Muscle of arm (tissue), 12 donors: Measurements from ENCODE around the gene TAF7L. TPM values are rescaled to one million over a fixed set of nuclear protein-coding genes. Genes with fewer than 3 reads are reported as not detected.

Experiments used
- DNase-seq: peaks from one replicate; pipeline ENCODE4 v3.0.0-alpha.2; 2013
- polyA plus RNA-seq, 12 donors: library from polyadenylated mRNA; unstranded; fragments of 120-200 nt; gene quantifications; one replicate each; pipeline ENCODE4 v1.2.1, GENCODE V29; 2013; ENCODE audit not compliant: insufficient read length in 12 of 12

TAF7L gene
- polyA plus RNA-seq, 12 donors, result 0.09 to 0.41 (median 0.21) TPM; not detected in 3

DNA sequence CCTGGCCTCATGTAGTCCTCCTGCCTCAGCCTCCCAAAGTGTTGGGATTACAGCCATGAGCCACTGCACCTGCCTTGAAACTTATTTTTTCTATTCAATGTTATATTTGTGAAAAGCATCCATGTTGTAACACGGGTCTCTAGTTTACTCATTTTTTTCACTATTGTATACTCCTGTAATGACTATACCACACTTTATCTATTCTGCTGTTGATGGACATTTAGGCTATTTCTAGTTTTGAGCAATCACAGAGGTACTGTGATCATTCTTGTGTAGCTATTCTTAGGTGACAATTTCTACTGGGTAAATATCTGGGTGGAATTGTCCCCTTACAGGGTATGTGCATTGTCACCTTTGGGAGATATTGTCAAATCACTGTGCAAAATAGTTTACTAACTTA, 67.9 kb downstream of the TAF7L start:
- no peak for DNase-seq

DNA sequence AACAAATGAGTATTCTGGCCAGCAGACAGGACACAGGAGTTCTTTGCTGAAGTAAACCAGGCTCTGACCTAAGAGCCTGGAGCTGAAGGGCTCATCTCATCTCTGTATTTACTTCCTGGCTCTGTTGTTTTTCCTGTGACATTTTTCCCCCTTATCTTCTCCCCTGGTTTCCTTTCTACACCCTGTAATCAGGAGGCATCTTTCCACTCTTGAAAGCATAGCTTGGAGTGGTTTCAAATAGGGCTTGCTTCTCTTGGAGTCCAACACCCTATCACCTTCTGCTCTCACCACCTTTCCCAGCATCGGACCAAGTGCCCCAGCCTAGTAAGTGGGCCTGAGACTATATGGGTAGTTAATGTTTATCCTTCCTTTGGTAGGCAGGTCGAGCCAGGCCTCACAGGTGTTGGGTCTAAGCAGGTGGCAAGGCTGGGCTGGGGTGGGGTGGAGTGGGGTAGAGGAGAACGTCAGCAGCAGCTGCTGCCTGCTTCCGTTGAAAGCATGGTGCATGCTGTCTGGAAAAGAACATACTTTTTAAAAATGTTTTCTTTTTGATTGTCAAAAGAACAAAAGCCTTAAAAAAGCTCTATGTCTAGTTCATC, 70.4 kb downstream of the TAF7L start:
- DNase-seq, result no peak

DNA sequence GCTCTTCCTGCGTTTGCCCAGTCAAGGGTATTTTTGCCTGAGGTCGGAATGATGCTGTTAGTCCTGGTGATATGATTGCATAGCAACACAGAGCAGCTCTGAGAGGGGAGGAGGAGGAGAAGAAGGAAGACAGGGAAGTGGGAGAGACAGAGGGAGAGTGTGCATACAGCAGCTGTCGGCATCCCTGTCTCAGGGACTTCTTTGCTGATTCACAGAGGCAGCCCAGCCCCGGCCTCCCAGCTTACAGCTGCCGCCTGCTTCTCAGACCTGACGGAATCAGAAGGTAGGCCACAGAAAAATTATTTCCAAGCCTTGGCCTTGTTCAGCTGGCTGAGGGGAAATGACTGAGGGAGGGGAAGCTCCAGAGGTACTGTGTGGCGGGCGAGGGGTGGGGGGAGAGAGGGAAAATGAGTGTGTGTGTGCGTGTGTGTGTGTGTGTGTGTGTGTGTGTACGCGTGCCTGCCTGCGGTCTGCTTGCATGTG, 71.2 kb downstream of the TAF7L start:
- DNase-seq, result peak; percentile 27

DNA sequence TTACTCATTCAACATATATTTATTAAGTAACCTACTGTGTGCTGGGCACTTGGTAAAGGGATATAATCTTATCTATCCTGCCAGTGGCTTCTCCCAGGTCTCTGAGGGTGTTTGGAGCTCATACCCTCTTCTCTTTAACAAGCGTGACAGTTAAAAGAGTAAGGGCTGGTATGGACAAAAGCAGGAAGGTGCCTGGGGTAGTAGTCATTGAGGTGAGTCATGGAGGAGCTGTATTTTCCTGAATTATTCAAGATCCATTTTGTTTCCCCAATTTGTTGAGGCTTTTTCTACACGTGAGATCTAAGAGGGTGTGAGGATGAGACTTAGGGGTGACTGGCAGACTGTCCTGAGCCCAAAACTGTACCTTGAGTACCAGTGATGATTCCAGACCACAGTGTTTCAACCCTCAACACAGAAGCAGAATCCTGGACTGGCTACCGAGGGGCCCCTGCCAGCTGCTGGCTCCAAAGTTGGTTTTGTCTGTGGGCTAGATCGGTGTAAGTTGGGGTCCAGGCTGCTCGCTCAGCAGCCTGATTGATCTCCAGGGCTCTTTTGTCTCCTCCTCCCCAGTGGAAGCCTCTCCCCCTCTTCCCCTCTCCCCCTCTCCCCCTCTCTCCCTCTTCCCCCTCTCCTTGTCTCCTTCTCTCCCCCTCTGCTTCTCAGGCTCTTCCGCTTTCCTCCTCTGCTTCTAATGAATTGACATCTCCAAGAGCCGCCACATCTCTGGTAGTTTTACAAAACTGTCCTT, 71.8 kb downstream of the TAF7L start, which contains the start of gene DRP2:
DRP2 (plus strand) TSS at position 671 of the 748 bp plus-strand sequence. CDS start 11,862 bp downstream, outside the sequence.
- DNase-seq, result no peak

Other genes starting within 250 kb of the TAF7L start
- gene TRMT2B, start 239.2 kb downstream of the TAF7L start, polyA plus RNA-seq, result 1 to 10 TPM in 11 of 12 donors, not detected in 1; 6.7 to 9.6 (median 8.5) TPM
- gene TMEM35A, start 212.5 kb downstream of the TAF7L start, polyA plus RNA-seq, result 1 to 10 TPM in 11 of 12 donors, not detected in 1; 2.1 to 8.1 (median 2.5) TPM
- gene CENPI, start 193.1 kb downstream of the TAF7L start, polyA plus RNA-seq, result 1 to 10 TPM in 11 of 12 donors, not detected in 1; 2.9 to 7.7 (median 6.3) TPM
- 1 to 10 TPM in 10 of 12 donors, under 1 TPM in 1, not detected in 1; 0.89 to 5.5 (median 2.6) TPM for gene DRP2, start 71.5 kb downstream of the TAF7L start, polyA plus RNA-seq
- gene TIMM8A, start 57.4 kb upstream of the TAF7L start, polyA plus RNA-seq, result 10 to 100 TPM in 9 of 12 donors, 1 to 10 TPM in 2, not detected in 1; 9.1 to 19.5 (median 12.5) TPM
- gene BTK, start 94.9 kb upstream of the TAF7L start, polyA plus RNA-seq, result 10 to 100 TPM in 1 of 12 donors, 1 to 10 TPM in 9, not detected in 2; 1.2 to 10.6 (median 2.5) TPM
- gene RPL36A, start 99.7 kb upstream of the TAF7L start, polyA plus RNA-seq, result 1,000 to 10,000 TPM in 10 of 12 donors, 100 to 1,000 TPM in 1, not detected in 1; 932 to 1,532 (median 1,212) TPM
- gene GLA, start 116.6 kb upstream of the TAF7L start, polyA plus RNA-seq, result 10 to 100 TPM in 11 of 12 donors, not detected in 1; 11.4 to 21.7 (median 18.8) TPM
- gene HNRNPH2, start 116.9 kb upstream of the TAF7L start, polyA plus RNA-seq, result 10 to 100 TPM in 11 of 12 donors, not detected in 1; 52.6 to 85.4 (median 74.1) TPM
- gene ARMCX4, start 194.1 kb upstream of the TAF7L start, polyA plus RNA-seq, result 10 to 100 TPM in 11 of 12 donors, not detected in 1; 30.1 to 65.9 (median 45.8) TPM